ENCODE results near the gene B4GALT4. TPM values are rescaled to one million over a fixed set of nuclear protein-coding genes. Genes with fewer than 3 reads are reported as not detected.

Gene B4GALT4
- total and polyA plus RNA-seq, 2 donors (not counting 3 experiments of a cell fraction or from before 2014, with no cell fraction given), result 3.7 to 7.1 TPM

DNA sequence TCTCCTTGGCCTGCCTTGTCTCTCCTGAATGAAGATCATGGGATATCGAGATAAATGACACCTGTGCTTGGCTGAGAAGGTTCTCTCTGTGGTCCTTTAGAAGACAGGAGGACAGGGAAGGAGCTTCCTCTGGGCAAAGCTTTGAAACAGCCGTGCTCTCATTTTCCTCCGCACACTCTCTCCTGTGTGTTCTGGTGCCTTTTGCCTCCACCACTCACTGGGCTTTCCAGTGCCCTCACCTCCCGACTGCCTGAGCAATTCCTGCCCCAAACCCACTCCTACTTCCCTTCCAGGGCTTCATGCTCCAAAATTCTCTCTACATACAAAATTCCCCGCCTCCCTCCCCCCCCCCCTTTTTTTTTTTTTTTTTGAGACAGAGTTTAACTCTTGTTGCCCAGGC is 35.0 kb downstream of the B4GALT4 start:
- dilution Hi-C loops (cut with MboI; ENCODE audit: extremely low pct_ligation_motif_present, low sequenced_read_pairs), result no loop called here
- TF ChIP-seq FOS (IDR thresholded peaks at IDR 0.05; ENCODE audit: borderline replicate concordance, insufficient read depth, low read length) (no peak), EZH2 (IDR thresholded peaks at IDR 0.05; ENCODE audit: borderline replicate concordance, low read depth, low read length, severe bottlenecking) (no peak), JUN (IDR thresholded peaks at IDR 0.05; ENCODE audit: borderline replicate concordance, insufficient read depth, insufficient read length, low read depth) (no peak)
- Histone ChIP-seq H3K4me1 (ENCODE audit: control insufficient read depth, extremely low read depth, insufficient read depth, low read length) (no peaks in the 10 kb centered on the region), H3K4me2 (ENCODE audit: insufficient read depth, low read length) (no peak overlapping the region), H3K36me3 (ENCODE audit: control insufficient read depth in 2 of 2, extremely low read depth in 1 of 2, insufficient read depth in 2 of 2, low read length in 2 of 2) (peaks cover 0 to 3% of the 10 kb centered on the region in 2 experiments), H3K27ac (ENCODE audit: insufficient read depth, low read depth, low read length) (no peak overlapping the region), H3K9ac (replicated peaks; ENCODE audit: extremely low read depth, insufficient read depth, low read length) (no peak overlapping the region), H3K9me3 (replicated peaks; ENCODE audit: control insufficient read depth, insufficient read depth, low read length) (no peaks in the 10 kb centered on the region), H4K20me1 (replicated peaks; ENCODE audit: control insufficient read depth, extremely low read depth, insufficient read depth, low read length) (no peaks in the 10 kb centered on the region), H3K9me1 (replicated peaks; ENCODE audit: control insufficient read depth, extremely low read depth, insufficient read depth, low read length) (no peaks in the 10 kb centered on the region), H3K79me2 (ENCODE audit: control insufficient read depth, insufficient read depth, low read length) (no peaks in the 10 kb centered on the region), H3K4me3 (replicated peaks in 1 of 3; ENCODE audit: insufficient read depth in 1 of 3, low read depth in 1 of 3, low read length in 3 of 3) (no peak overlapping the region), H2AFZ (ENCODE audit: low read depth, low read length) (no peak overlapping the region), H3K27me3 (ENCODE audit: control insufficient read depth in 2 of 2, insufficient read depth in 2 of 2, low read length in 2 of 2) (no peaks in the 10 kb centered on the region)
- no peak for DNase-seq (ENCODE audit: low read depth, low spot score)
- CTCF ChIA-PET, result no interaction called here
- intact Hi-C loops (cut with micrococcal nuclease), result no loop called here
- BruUV-seq (replicated peaks), result no TSS peak
- no peak for FAIRE-seq
- POLR2A ChIA-PET, result no interaction called here

DNA sequence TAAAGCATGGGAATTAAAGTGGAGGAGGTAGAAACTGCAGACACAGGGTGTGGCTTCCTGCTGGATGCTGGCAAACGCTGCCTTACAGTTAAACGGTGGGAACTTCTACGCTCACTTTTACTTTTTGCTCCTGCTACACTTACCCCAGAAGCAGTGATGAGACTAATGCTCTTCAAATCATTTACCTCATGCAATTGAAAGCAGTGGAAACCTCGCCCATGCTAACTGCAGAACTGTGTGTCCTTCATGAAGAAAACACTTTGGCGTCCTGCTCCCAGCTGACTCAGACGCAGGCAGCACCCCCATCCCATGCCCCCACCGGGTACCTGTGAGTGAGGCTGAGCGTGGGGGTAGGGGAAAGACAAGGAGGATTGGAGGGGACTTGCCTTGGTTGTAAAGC is 35.5 kb downstream of the B4GALT4 start:
- Histone ChIP-seq H3K27me3 (ENCODE audit: control insufficient read depth in 2 of 2, insufficient read depth in 2 of 2, low read length in 2 of 2) (no peaks in the 10 kb centered on the region), H3K4me2 (ENCODE audit: insufficient read depth, low read length) (no peak overlapping the region), H3K9me3 (replicated peaks; ENCODE audit: control insufficient read depth, insufficient read depth, low read length) (no peaks in the 10 kb centered on the region), H3K9me1 (replicated peaks; ENCODE audit: control insufficient read depth, extremely low read depth, insufficient read depth, low read length) (no peaks in the 10 kb centered on the region), H3K27ac (ENCODE audit: insufficient read depth, low read depth, low read length) (no peak overlapping the region), H3K9ac (replicated peaks; ENCODE audit: extremely low read depth, insufficient read depth, low read length) (no peak overlapping the region), H3K4me3 (replicated peaks in 1 of 3; ENCODE audit: insufficient read depth in 1 of 3, low read depth in 1 of 3, low read length in 3 of 3) (no peak overlapping the region), H4K20me1 (replicated peaks; ENCODE audit: control insufficient read depth, extremely low read depth, insufficient read depth, low read length) (no peaks in the 10 kb centered on the region), H3K36me3 (ENCODE audit: control insufficient read depth in 2 of 2, extremely low read depth in 1 of 2, insufficient read depth in 2 of 2, low read length in 2 of 2) (peaks cover 0 to 3% of the 10 kb centered on the region in 2 experiments), H2AFZ (ENCODE audit: low read depth, low read length) (no peak overlapping the region), H3K4me1 (ENCODE audit: control insufficient read depth, extremely low read depth, insufficient read depth, low read length) (no peaks in the 10 kb centered on the region), H3K79me2 (ENCODE audit: control insufficient read depth, insufficient read depth, low read length) (no peaks in the 10 kb centered on the region)
- BruUV-seq (replicated peaks), result no TSS peak
- DNase-seq (ENCODE audit: low read depth, low spot score), result no peak
- FAIRE-seq, result no peak
- no peak for TF ChIP-seq EZH2 (IDR thresholded peaks at IDR 0.05; ENCODE audit: borderline replicate concordance, low read depth, low read length, severe bottlenecking)
- no peak for TF ChIP-seq MYC (IDR thresholded peaks at IDR 0.05; ENCODE audit: low read depth, low read length)
- TF ChIP-seq, protein P1, sequence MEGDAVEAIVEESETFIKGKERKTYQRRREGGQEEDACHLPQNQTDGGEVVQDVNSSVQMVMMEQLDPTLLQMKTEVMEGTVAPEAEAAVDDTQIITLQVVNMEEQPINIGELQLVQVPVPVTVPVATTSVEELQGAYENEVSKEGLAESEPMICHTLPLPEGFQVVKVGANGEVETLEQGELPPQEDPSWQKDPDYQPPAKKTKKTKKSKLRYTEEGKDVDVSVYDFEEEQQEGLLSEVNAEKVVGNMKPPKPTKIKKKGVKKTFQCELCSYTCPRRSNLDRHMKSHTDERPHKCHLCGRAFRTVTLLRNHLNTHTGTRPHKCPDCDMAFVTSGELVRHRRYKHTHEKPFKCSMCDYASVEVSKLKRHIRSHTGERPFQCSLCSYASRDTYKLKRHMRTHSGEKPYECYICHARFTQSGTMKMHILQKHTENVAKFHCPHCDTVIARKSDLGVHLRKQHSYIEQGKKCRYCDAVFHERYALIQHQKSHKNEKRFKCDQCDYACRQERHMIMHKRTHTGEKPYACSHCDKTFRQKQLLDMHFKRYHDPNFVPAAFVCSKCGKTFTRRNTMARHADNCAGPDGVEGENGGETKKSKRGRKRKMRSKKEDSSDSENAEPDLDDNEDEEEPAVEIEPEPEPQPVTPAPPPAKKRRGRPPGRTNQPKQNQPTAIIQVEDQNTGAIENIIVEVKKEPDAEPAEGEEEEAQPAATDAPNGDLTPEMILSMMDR (IDR thresholded peaks at IDR 0.05; ENCODE audit: extremely low read depth in 1 of 2, insufficient read depth in 1 of 2, low read depth in 1 of 2, low read length in 2 of 2), result no peak
- TF ChIP-seq JUN (IDR thresholded peaks at IDR 0.05; ENCODE audit: borderline replicate concordance, insufficient read depth, insufficient read length, low read depth), result no peak
- TF ChIP-seq GATA2 (IDR thresholded peaks at IDR 0.05; ENCODE audit: insufficient read depth, insufficient read length, low read depth, low read length), result no peak
- TF ChIP-seq POLR2AphosphoS5 (IDR thresholded peaks at IDR 0.05; ENCODE audit: insufficient read depth, low read depth, low read length), result no peak
- TF ChIP-seq, protein P2, sequence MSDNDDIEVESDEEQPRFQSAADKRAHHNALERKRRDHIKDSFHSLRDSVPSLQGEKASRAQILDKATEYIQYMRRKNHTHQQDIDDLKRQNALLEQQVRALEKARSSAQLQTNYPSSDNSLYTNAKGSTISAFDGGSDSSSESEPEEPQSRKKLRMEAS (IDR thresholded peaks at IDR 0.05; ENCODE audit: insufficient read depth, insufficient read length), result no peak
- TF ChIP-seq FOS (IDR thresholded peaks at IDR 0.05; ENCODE audit: borderline replicate concordance, insufficient read depth, low read length), result no peak
- POLR2A ChIA-PET, result no interaction called here
- dilution Hi-C loops (cut with MboI; ENCODE audit: extremely low pct_ligation_motif_present, low sequenced_read_pairs), result no loop called here
- intact Hi-C loops (cut with micrococcal nuclease), result no loop called here
- CTCF ChIA-PET, result no interaction called here
